NB4 (cell line): Measurements from ENCODE around the gene SAPCD2.

Experiments used
- DNase-seq: peaks from one replicate; pipeline ENCODE4 v3.0.0; 2010; ENCODE audit warnings: low read depth
- H3K4me3 ChIP-seq: one replicate; pipeline ENCODE4 v1.5.1; 2011; ENCODE audit warnings: mild to moderate bottlenecking, low read depth, low read length, moderate library complexity
- MAX ChIP-seq: IDR thresholded peaks from 2 replicates; pipeline ENCODE4 v1.6.1; 2011; ENCODE audit warnings: low read depth, low read length
- MYC ChIP-seq: IDR thresholded peaks from 2 replicates; pipeline ENCODE4 v1.6.1; 2011; ENCODE audit warnings: low read depth, low read length
- POLR2A ChIP-seq: IDR thresholded peaks from 2 replicates; pipeline ENCODE4 v1.6.1; 2011; ENCODE audit warnings: mild to moderate bottlenecking; ENCODE audit not compliant: insufficient read length; ENCODE audit errors: extremely low read depth
- TF ChIP-seq, protein P1 (sequence below): IDR thresholded peaks from one replicate; pipeline ENCODE4 v1.5.1; 2012; ENCODE audit warnings: low read depth, low read length

SAPCD2 gene

GRCh38 chr9:137019891-137020683 lies 50.3 kb downstream of the SAPCD2 start:
- no peak for DNase-seq
- no peak for TF ChIP-seq MYC
- TF ChIP-seq, protein P1, sequence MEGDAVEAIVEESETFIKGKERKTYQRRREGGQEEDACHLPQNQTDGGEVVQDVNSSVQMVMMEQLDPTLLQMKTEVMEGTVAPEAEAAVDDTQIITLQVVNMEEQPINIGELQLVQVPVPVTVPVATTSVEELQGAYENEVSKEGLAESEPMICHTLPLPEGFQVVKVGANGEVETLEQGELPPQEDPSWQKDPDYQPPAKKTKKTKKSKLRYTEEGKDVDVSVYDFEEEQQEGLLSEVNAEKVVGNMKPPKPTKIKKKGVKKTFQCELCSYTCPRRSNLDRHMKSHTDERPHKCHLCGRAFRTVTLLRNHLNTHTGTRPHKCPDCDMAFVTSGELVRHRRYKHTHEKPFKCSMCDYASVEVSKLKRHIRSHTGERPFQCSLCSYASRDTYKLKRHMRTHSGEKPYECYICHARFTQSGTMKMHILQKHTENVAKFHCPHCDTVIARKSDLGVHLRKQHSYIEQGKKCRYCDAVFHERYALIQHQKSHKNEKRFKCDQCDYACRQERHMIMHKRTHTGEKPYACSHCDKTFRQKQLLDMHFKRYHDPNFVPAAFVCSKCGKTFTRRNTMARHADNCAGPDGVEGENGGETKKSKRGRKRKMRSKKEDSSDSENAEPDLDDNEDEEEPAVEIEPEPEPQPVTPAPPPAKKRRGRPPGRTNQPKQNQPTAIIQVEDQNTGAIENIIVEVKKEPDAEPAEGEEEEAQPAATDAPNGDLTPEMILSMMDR: no peak
- TF ChIP-seq POLR2A: no peak
- no peak for TF ChIP-seq MAX

GRCh38 chr9:137018761-137019559 lies 51.4 kb downstream of the SAPCD2 start:
- DNase-seq: no peak
- TF ChIP-seq MYC (no peak), MAX (no peak), POLR2A (no peak)
- TF ChIP-seq, protein P1: no peak
- no peak overlapping the region for H3K4me3 ChIP-seq

More at GRCh38 chr9:137019891-137020683, 50.3 kb downstream of the SAPCD2 start:
- H3K4me3 ChIP-seq: no peak overlapping the region

DNA sequence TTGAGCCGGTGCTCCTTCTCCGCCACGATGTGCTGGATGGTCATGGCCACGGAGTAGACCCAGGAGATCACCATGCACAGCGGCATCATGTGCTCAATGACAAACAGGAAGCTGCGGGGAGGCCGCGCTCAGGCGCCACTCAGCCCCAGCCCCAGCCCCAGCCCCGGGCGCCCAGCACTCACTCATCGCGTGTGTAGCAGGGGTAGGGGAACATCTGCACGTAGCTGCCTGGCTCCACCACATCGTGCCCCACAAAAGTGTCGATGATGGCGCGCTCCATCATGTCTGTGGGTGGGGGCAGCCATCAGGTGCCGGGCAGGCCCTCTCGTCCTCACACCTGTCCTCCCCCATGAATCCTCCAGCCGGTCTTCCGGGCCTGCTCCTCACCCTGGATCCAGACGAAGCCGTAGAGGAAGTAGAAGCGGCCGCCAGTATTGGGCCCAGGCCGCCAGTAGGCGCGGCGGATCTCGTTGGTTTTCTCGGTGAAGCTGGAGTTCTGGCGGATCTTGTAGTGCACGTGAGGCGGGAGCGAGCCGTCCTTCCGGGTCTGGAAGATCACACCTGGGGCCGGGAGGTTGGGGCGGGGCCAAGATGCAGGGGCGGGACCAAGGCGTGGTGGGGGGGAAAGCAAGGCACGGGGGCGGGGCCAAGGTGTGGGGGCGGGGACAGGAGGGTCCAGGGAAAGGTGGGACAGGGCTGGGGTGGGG lies 52.4 kb downstream of the SAPCD2 start:
- TF ChIP-seq MYC (no peak), POLR2A (no peak), MAX (no peak)
- TF ChIP-seq, protein P1: no peak
- DNase-seq: no peak
- no peak overlapping the region for H3K4me3 ChIP-seq

- no peak overlapping the region for H3K4me3 ChIP-seq
- TF ChIP-seq MYC (no peak), MAX (no peak), POLR2A (no peak)
- TF ChIP-seq, protein P1: no peak
- no peak for DNase-seq
These were observed 53.3 kb downstream of the SAPCD2 start for GRCh38 chr9:137017071-137017470.

GRCh38 chr9:137016436-137016835 lies 53.9 kb downstream of the SAPCD2 start:
- DNase-seq: no peak
- TF ChIP-seq, protein P1: no peak
- TF ChIP-seq MYC (no peak), POLR2A (no peak), MAX (no peak)
- no peak overlapping the region for H3K4me3 ChIP-seq
